AG09319 (cell line): ENCODE measurements around the gene ARHGAP26.

ENCODE experiments used
- DNase-seq: peaks from one replicate; pipeline ENCODE4 v3.0.0-alpha.2; 2010; ENCODE audit warnings: low read depth; ENCODE audit errors: extremely low read depth
- CTCF ChIP-seq: IDR thresholded peaks from 2 replicates; pipeline ENCODE4 v1.5.1; 2011; ENCODE audit warnings: low read depth, mild to moderate bottlenecking, inconsistent platforms, low read length, moderate library complexity

Gene ARHGAP26

GRCh38 chr5:143152445-143152844, 382.3 kb downstream of the ARHGAP26 start:
- TF ChIP-seq CTCF = no peak

GRCh38 chr5:143153332-143154119, 383.3 kb downstream of the ARHGAP26 start:
- no peak for TF ChIP-seq CTCF
- peak; percentile 92 for DNase-seq

More at GRCh38 chr5:143152445-143152844, 382.3 kb downstream of the ARHGAP26 start:
- DNase-seq = no peak

GRCh38 chr5:143154510-143155370, 384.6 kb downstream of the ARHGAP26 start:
- no peak for TF ChIP-seq CTCF
- DNase-seq = no peak

- TF ChIP-seq CTCF = peak; percentile 30
- DNase-seq = no peak
These were observed 385.3 kb downstream of the ARHGAP26 start for GRCh38 chr5:143155455-143155854.

GRCh38 chr5:143156086-143156485, 385.9 kb downstream of the ARHGAP26 start:
- DNase-seq = no peak
- TF ChIP-seq CTCF = no peak

- no peak for TF ChIP-seq CTCF
- DNase-seq = no peak
These were observed 386.4 kb downstream of the ARHGAP26 start for GRCh38 chr5:143156572-143156971.

GRCh38 chr5:143159031-143159430, 388.9 kb downstream of the ARHGAP26 start:
- TF ChIP-seq CTCF = no peak
- DNase-seq = no peak
